Caco-2 (cell line): ENCODE results near the gene DYRK1A. TPM values are rescaled to one million over a fixed set of nuclear protein-coding genes. Genes with fewer than 3 reads are reported as not detected.

ENCODE experiments used
- BruUV-seq: library from RNA; stranded (reverse); fragments of 400-500 nt; replicated peaks from 2 replicates; lab custom pipeline; 2021; lab: Mats Ljungman, UMichigan
- CTCF ChIA-PET: fragments of 300-600 bp; sonication (Branson Sonifier 250); formaldehyde crosslinking; loops from one replicate; lab custom pipeline; 2022; ENCODE audit warnings: antibody characterized with exemption; lab: Charles Lee
- POLR2A ChIA-PET: fragments of 300-600 bp; sonication (Branson Sonifier 250); formaldehyde crosslinking; loops from one replicate; lab custom pipeline; 2022; ENCODE audit warnings: antibody characterized with exemption; lab: Charles Lee
- DNase-seq, 2 experiments: peaks; one replicate each; pipeline versions ENCODE4 v3.0.0 to v3.0.0-alpha.2; 2020 to 2022
- H3K27me3 ChIP-seq: replicated peaks from 2 replicates; pipeline ENCODE4 v1.6.0; 2011; ENCODE audit warnings: low read length; ENCODE audit not compliant: control insufficient read depth, insufficient read depth
- H3K36me3 ChIP-seq: 2 replicates; pipeline ENCODE4 v1.5.1; 2011; ENCODE audit warnings: low read length; ENCODE audit not compliant: control insufficient read depth, insufficient read depth
- H3K4me1 ChIP-seq: fragments of 250-450 bp; sonication (Bioruptor Pico); 2 replicates; pipeline ENCODE4 v1.5.1; 2020; ENCODE audit warnings: mild to moderate bottlenecking
- H3K4me3 ChIP-seq: 2 replicates; pipeline ENCODE4 v1.5.1; 2011; ENCODE audit warnings: low read depth, mild to moderate bottlenecking, control low read depth, low read length
- H3K9me3 ChIP-seq: fragments of 250-450 bp; sonication (Bioruptor Pico); 2 replicates; pipeline ENCODE4 v1.5.1; 2020; ENCODE audit warnings: mild to moderate bottlenecking, moderate library complexity
- H3K27ac Mint-ChIP-seq: one replicate; pipeline ENCODE4 v1.8.0; 2022; ENCODE audit warnings: mixed read lengths; ENCODE audit not compliant: unreplicated experiment
- H3K27me3 Mint-ChIP-seq: one replicate; pipeline ENCODE4 v1.8.0; 2022; ENCODE audit warnings: mixed read lengths; ENCODE audit not compliant: insufficient read depth, unreplicated experiment
- H3K36me3 Mint-ChIP-seq: one replicate; pipeline ENCODE4 v1.8.0; 2022; ENCODE audit warnings: mild to moderate bottlenecking, mixed read lengths; ENCODE audit not compliant: insufficient read depth, unreplicated experiment
- H3K4me1 Mint-ChIP-seq: one replicate; pipeline ENCODE4 v1.8.0; 2022; ENCODE audit warnings: low read depth, mixed read lengths; ENCODE audit not compliant: unreplicated experiment
- H3K4me3 Mint-ChIP-seq: one replicate; pipeline ENCODE4 v1.8.0; 2022; ENCODE audit warnings: mild to moderate bottlenecking, moderate library complexity, mixed read lengths; ENCODE audit not compliant: unreplicated experiment
- H3K9me3 Mint-ChIP-seq: one replicate; pipeline ENCODE4 v1.8.0; 2022; ENCODE audit warnings: mixed read lengths; ENCODE audit not compliant: unreplicated experiment
- CTCF ChIP-seq, 2 experiments: fragments of 200-600 bp in 1 of 2; IDR thresholded peaks; 1 replicate in 1 of 2; 2 replicates in 1 of 2; pipeline versions ENCODE4 v1.5.1 to v1.8.0; 2011 to 2022; ENCODE audit warnings: antibody characterized with exemption in 1 of 2, control low read depth in 1 of 2, inconsistent platforms in 1 of 2, low read depth in 1 of 2, low read length in 1 of 2, mild to moderate bottlenecking in 1 of 2, moderate library complexity in 1 of 2; ENCODE audit not compliant: insufficient read depth in 1 of 2, severe bottlenecking in 1 of 2, unreplicated experiment in 1 of 2
- intact Hi-C: fragments of 100-400 bp; cut with micrococcal nuclease; formaldehyde crosslinking; loops from one replicate; pipeline ENCODE4 v1.10.0; 2022; ENCODE audit not compliant: unreplicated experiment
- total RNA-seq: library from RNA; stranded (reverse); gene quantifications from 2 replicates; pipeline ENCODE4 v1.2.3, GENCODE V29; 2022

DYRK1A gene
- total RNA-seq, 1 experiment from 2014 or later, result 50.9 TPM

GRCh38 chr21:37531431-37531932 lies 164.9 kb downstream of the DYRK1A start:
- intact Hi-C loops, result no loop called here
- no peak overlapping the region for H3K4me3 ChIP-seq
- Mint-ChIP-seq H3K4me1 (no peaks in the 10 kb centered on the region), H3K27me3 (no peaks in the 10 kb centered on the region), H3K36me3 (peaks cover 8% of the 10 kb centered on the region), H3K9me3 (peaks cover 14% of the 10 kb centered on the region), H3K27ac (no peak overlapping the region), H3K4me3 (no peak overlapping the region)
- ChIA-PET POLR2A (no interaction called here), CTCF (no interaction called here)
- no peak for TF ChIP-seq CTCF (IDR thresholded peaks at IDR 0.05; ENCODE audit: insufficient read depth in 1 of 2, low read depth in 1 of 2, low read length in 1 of 2, severe bottlenecking in 1 of 2, unreplicated experiment in 1 of 2)
- no peaks in the 10 kb centered on the region for H3K4me1 ChIP-seq
- no peaks in the 10 kb centered on the region for H3K36me3 ChIP-seq
- peaks cover 3% of the 10 kb centered on the region for H3K9me3 ChIP-seq
- BruUV-seq, result no TSS peak
- no peak for DNase-seq
- no peaks in the 10 kb centered on the region for H3K27me3 ChIP-seq

GRCh38 chr21:37532868-37533780 lies 166.6 kb downstream of the DYRK1A start:
- ChIA-PET CTCF (no interaction called here), POLR2A (no interaction called here)
- H3K4me1 Mint-ChIP-seq, result no peaks in the 10 kb centered on the region
- 0 out of 2 replicates have a peak, but pooled peaks cover 6% of the 10 kb centered on the region for H3K4me1 ChIP-seq
- H3K9me3 ChIP-seq, result peaks cover 9% of the 10 kb centered on the region
- TF ChIP-seq CTCF (IDR thresholded peaks at IDR 0.05; ENCODE audit: insufficient read depth in 1 of 2, low read depth in 1 of 2, low read length in 1 of 2, severe bottlenecking in 1 of 2, unreplicated experiment in 1 of 2), result no peak
- intact Hi-C loops, result no loop called here
- no peak overlapping the region for H3K4me3 ChIP-seq
- H3K4me3 Mint-ChIP-seq, result no peak overlapping the region
- H3K9me3 Mint-ChIP-seq, result peaks cover 23% of the 10 kb centered on the region
- H3K27me3 Mint-ChIP-seq, result no peaks in the 10 kb centered on the region
- BruUV-seq, result no TSS peak
- no peak overlapping the region for H3K27ac Mint-ChIP-seq
- H3K36me3 Mint-ChIP-seq, result peaks cover 8% of the 10 kb centered on the region
- H3K36me3 ChIP-seq, result no peaks in the 10 kb centered on the region
- H3K27me3 ChIP-seq, result no peaks in the 10 kb centered on the region
- DNase-seq, result no peak

- Mint-ChIP-seq H3K27me3 (no peaks in the 10 kb centered on the region), H3K27ac (no peak overlapping the region), H3K4me3 (no peak overlapping the region), H3K36me3 (no peaks in the 10 kb centered on the region), H3K4me1 (peaks cover 10% of the 10 kb centered on the region), H3K9me3 (peaks cover 23% of the 10 kb centered on the region)
- BruUV-seq, result no TSS peak
- TF ChIP-seq CTCF (IDR thresholded peaks at IDR 0.05; ENCODE audit: insufficient read depth in 1 of 2, low read depth in 1 of 2, low read length in 1 of 2, severe bottlenecking in 1 of 2, unreplicated experiment in 1 of 2), result no peak
- CTCF ChIA-PET, result no interaction called here
- peaks cover 9% of the 10 kb centered on the region for H3K9me3 ChIP-seq
- POLR2A ChIA-PET, result no interaction called here
- intact Hi-C loops, result no loop called here
- H3K36me3 ChIP-seq, result no peaks in the 10 kb centered on the region
- H3K4me3 ChIP-seq, result no peak overlapping the region
- H3K4me1 ChIP-seq, result 0 out of 2 replicates have a peak, but pooled peaks cover 10% of the 10 kb centered on the region
- no peaks in the 10 kb centered on the region for H3K27me3 ChIP-seq
- no peak for DNase-seq
Measured at GRCh38 chr21:37534431-37534830, 167.9 kb downstream of the DYRK1A start.
